ENCODE results near the gene WT1. TPM values are rescaled to one million over a fixed set of nuclear protein-coding genes. Genes with fewer than 3 reads are reported as not detected.

Gene WT1
- total and polyA plus RNA-seq, 2 of the 8 experiments (the other 6 are each of a cell fraction or from before 2014, with no cell fraction given) = 0.05 to 0.17 TPM

DNA sequence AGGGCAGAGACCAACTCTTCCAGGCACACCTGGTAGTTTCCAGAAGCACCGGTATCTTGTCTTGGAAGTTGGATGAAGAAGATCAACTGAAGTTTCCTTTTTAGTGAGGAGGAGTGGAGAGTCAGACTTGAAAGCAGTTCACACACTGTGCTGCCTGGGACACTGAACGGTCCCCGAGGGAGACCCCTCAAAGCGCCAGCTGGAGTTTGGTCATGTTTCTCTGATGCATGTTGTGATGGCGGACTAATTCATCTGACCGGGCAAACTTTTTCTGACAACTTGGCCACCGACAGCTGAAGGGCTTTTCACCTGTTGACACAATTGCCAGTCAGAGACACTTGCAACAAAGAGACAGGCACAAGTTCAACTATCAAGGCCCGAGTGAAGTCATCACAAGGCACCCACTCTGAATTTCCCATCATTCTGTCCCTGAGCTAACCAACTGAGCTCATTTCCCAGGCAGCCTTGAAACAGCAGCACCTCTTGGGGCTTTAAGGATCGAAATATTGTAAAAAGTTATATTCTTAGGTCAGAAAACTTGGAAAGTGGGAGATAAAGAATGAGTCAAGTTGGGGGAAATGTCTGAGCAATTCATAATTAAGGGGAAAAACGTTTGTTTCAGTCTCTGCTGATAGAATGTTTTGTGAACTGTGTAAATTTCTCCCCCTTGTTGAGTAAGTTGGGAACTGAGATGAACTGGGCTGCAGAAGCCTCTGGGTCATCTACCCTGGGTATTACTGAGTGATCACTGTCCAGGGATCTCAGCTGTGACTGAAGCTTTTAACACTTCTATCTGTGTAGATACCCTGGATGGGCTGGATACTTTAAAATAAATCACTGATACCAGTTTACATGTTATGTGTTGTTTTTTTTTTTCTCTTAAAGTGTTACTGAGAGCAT is 46.2 kb downstream of the WT1 start:
- Histone ChIP-seq H3K4me3 (ENCODE audit: extremely low read depth in 1 of 4, insufficient read depth in 2 of 4, low read depth in 3 of 4, low read length in 4 of 4) (no peak overlapping the region), H2BK5ac (ENCODE audit: low read depth, low read length) (no peak overlapping the region), H3K79me2 (ENCODE audit: control insufficient read depth in 1 of 2, insufficient read depth in 2 of 2, low read length in 2 of 2) (no peaks in the 10 kb centered on the region), H3K9ac (replicated peaks in 1 of 4; ENCODE audit: extremely low read depth in 1 of 4, low read depth in 3 of 4, low read length in 3 of 4) (no peak overlapping the region), H3K27me3 (replicated peaks in 1 of 4; ENCODE audit: control insufficient read depth in 3 of 4, extremely low read depth in 1 of 4, insufficient read depth in 3 of 4, low read length in 3 of 4) (peaks cover 0 to 3% (median 0%) of the 10 kb centered on the region in 4 experiments; a peak in 2 of 7 replicates), H3K4me2 (ENCODE audit: insufficient read depth in 1 of 2, low read depth in 2 of 2, low read length in 2 of 2) (no peak overlapping the region), H2BK120ac (replicated peaks; ENCODE audit: low read depth, low read length) (no peak overlapping the region), H2BK12ac (ENCODE audit: low read depth, low read length) (no peak overlapping the region), H4K8ac (ENCODE audit: extremely low read depth, insufficient read depth, low read length) (no peak overlapping the region), H2BK20ac (ENCODE audit: low read length) (no peak overlapping the region), H3K36me3 (ENCODE audit: control insufficient read depth in 2 of 4, insufficient read depth in 4 of 4, low read length in 3 of 4) (no peaks in the 10 kb centered on the region), H4K20me1 (replicated peaks in 1 of 2; ENCODE audit: control insufficient read depth in 1 of 2, insufficient read depth in 2 of 2, low read length in 2 of 2) (no peaks in the 10 kb centered on the region), H3K27ac (ENCODE audit: low read depth, low read length) (no peak overlapping the region), H3K23me2 (ENCODE audit: low read depth, low read length) (no peaks in the 10 kb centered on the region), H3K18ac (ENCODE audit: extremely low read depth, low read length) (no peak overlapping the region), H3K9me3 (ENCODE audit: insufficient read depth in 2 of 2, low read depth in 1 of 2, low read length in 1 of 2) (no peaks in the 10 kb centered on the region), H4K91ac (replicated peaks; ENCODE audit: insufficient read length, low read length) (no peak overlapping the region), H3K79me1 (ENCODE audit: low read depth, low read length) (no peaks in the 10 kb centered on the region), H3K14ac (ENCODE audit: insufficient read length) (no peak overlapping the region), H2AK5ac (ENCODE audit: low read depth, low read length) (no peak overlapping the region), H3K4ac (replicated peaks; ENCODE audit: insufficient read length, low read depth, low read length) (no peak overlapping the region), H2BK15ac (ENCODE audit: low read length) (no peak overlapping the region), H3K56ac (replicated peaks; ENCODE audit: insufficient read length, low read depth, low read length) (no peak overlapping the region), H4K5ac (ENCODE audit: insufficient read length, low read depth, low read length) (no peak overlapping the region), H3K4me1 (replicated peaks in 1 of 4; ENCODE audit: control insufficient read depth in 3 of 4, insufficient read depth in 4 of 4, low read length in 3 of 4) (peaks cover 0 to 2% (median 0%) of the 10 kb centered on the region in 4 experiments; a peak in 1 of 7 replicates), H3K23ac (ENCODE audit: insufficient read length) (no peak overlapping the region), H2AFZ (ENCODE audit: low read length) (no peak overlapping the region)
- whole genome bisulfite sequencing, 2 experiments (ENCODE audit: extremely low coverage in 1 of 2, insufficient coverage in 1 of 2, insufficient read length in 1 of 2, insufficient replicate concordance in 2 of 2, low coverage in 1 of 2, low lambda C conversion rate in 2 of 2, missing lambda C conversion rate in 1 of 2) = 75% methylated on average over 10 of the region's 10 CpGs; no CpG with 5 or more reads in 1 of the 2 experiments
- DNase-seq (ENCODE audit: low read depth in 1 of 2, low spot score in 2 of 2) (no peak), FAIRE-seq (no peak)
- CTCF ChIA-PET (ENCODE audit: partially characterized antibody) = interaction anchor here (1.0 to 1.4 kb wide), 5 partner anchors 11 to 77 kb away, joined by 3 read pairs; no protein-coding TSS in a partner anchor
- POLR2A ChIA-PET (ENCODE audit: partially characterized antibody) = no interaction called here
- TF ChIP-seq RFX5 (IDR thresholded peaks at IDR 0.05; ENCODE audit: borderline replicate concordance, low read depth, low read length) (no peak), SIX5 (IDR thresholded peaks at IDR 0.05; ENCODE audit: low read depth, low read length) (no peak), KDM4A (IDR thresholded peaks at IDR 0.05; ENCODE audit: low read depth, low read length, severe bottlenecking) (no peak), CBX5 (IDR thresholded peaks at IDR 0.05; ENCODE audit: low read depth, low read length) (no peak), BRCA1 (IDR thresholded peaks at IDR 0.05; ENCODE audit: low read depth, low read length) (no peak), MAX (IDR thresholded peaks at IDR 0.05) (no peak), GTF2F1 (IDR thresholded peaks at IDR 0.05; ENCODE audit: borderline replicate concordance, low read depth, low read length) (no peak), SUZ12 (IDR thresholded peaks at IDR 0.05; ENCODE audit: low read length) (no peak), KDM5A (IDR thresholded peaks at IDR 0.05; ENCODE audit: low read length) (no peak), E2F6 (IDR thresholded peaks at IDR 0.05) (no peak), JUND (IDR thresholded peaks at IDR 0.05; ENCODE audit: low read length) (no peak)

Measured in H1 (cell line).